NT2/D1 (cell line): ENCODE results near the gene SCN4B.

Experiments
- DNase-seq: peaks from one replicate; pipeline ENCODE4 v3.0.0-alpha.2; 2011; ENCODE audit warnings: low read depth, low spot score
- H3K27me3 ChIP-seq: 2 replicates; pipeline ENCODE4 v1.6.0; 2011; ENCODE audit warnings: mild to moderate bottlenecking; ENCODE audit not compliant: insufficient read length, insufficient read depth
- H3K36me3 ChIP-seq: 2 replicates; pipeline ENCODE4 v1.6.1; 2011; ENCODE audit warnings: mild to moderate bottlenecking, low read length, mixed read lengths; ENCODE audit not compliant: insufficient read depth, insufficient read length
- H3K4me1 ChIP-seq: 2 replicates; pipeline ENCODE4 v1.5.1; 2011; ENCODE audit not compliant: insufficient read depth, insufficient read length
- H3K4me3 ChIP-seq: 2 replicates; pipeline ENCODE4 v1.5.1; 2011; ENCODE audit warnings: low read depth; ENCODE audit not compliant: insufficient read length
- H3K9ac ChIP-seq: 2 replicates; pipeline ENCODE4 v1.6.0; 2011; ENCODE audit warnings: low read depth; ENCODE audit not compliant: insufficient read length
- H3K9me3 ChIP-seq: 2 replicates; pipeline ENCODE4 v1.5.1; 2011; ENCODE audit warnings: mild to moderate bottlenecking, low read length; ENCODE audit not compliant: insufficient read depth
- SUZ12 ChIP-seq: IDR thresholded peaks from 2 replicates; pipeline ENCODE4 v1.6.1; 2011; ENCODE audit not compliant: insufficient read length, insufficient read depth; ENCODE audit errors: extremely low read depth
- YY1 ChIP-seq: IDR thresholded peaks from 2 replicates; pipeline ENCODE4 v1.6.1; 2011; ENCODE audit not compliant: insufficient read length, insufficient read depth
- ZNF274 ChIP-seq: IDR thresholded peaks from 2 replicates; pipeline ENCODE4 v1.6.1; 2011; ENCODE audit warnings: mild to moderate bottlenecking, low read depth, low read length

The SCN4B gene

DNA sequence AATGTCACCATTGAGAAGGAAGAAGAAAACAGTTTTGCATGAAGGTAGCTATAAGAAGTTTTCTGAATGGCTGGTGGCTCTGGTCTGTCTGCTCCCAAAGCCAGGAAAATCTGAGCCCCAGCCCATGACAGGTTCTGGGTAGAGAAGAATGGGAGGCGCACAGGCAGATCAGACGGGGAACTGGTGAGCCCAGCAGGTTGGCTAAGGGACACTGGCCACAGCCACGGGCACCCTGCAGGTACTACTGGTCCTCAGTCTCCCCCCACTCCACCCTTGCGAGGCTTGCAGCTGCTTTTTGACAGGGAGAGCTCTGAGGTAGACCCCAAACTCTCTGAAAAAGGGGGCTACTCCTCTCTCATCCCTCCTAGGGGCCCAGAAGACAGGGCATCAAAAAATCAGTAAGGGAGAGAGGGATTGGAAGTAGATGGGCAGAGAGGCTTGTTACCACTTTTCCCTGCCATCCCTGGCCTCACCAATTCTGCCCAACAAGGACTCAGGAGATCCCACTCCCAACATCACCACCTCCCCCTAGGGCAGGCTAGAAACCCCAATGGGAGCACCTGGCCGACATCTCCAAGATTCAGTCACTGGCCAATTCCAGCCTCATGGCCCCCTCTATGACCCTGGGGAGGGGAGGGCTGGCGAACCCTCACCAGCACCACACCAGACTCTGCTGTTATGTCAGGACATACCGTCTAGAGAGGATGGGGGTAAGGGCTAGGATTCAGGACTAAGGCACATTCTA is 17.4 kb downstream of the SCN4B start:
- no peaks in the 10 kb centered on the region for H3K27me3 ChIP-seq
- no peaks in the 10 kb centered on the region for H3K36me3 ChIP-seq
- no peaks in the 10 kb centered on the region for H3K4me1 ChIP-seq
- H3K9ac ChIP-seq: no peak overlapping the region
- DNase-seq: no peak
- no peak overlapping the region for H3K4me3 ChIP-seq
- TF ChIP-seq YY1 (no peak), ZNF274 (no peak), SUZ12 (no peak)
- H3K9me3 ChIP-seq: no peaks in the 10 kb centered on the region

DNA sequence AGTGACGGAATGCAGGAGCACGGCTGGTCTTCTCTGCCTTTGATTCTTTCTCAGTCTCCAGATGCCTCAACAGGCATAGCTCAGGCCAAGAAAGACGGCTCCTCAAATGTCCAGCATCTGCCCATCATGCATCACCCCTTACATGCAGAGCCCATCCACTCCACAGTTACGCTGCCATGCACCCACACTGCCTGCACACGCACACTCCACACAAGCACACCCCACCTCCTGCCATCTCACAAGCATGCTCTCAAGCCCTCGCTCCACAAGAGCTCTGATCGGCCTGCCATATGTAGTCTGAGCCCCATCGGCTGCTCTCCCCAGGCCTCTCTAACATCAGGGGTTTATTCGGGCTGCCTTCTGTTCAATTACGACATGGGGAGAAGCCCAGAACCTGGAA is 18.8 kb downstream of the SCN4B start:
- no peaks in the 10 kb centered on the region for H3K27me3 ChIP-seq
- H3K9ac ChIP-seq: no peak overlapping the region
- no peaks in the 10 kb centered on the region for H3K36me3 ChIP-seq
- no peak for TF ChIP-seq SUZ12
- no peak for TF ChIP-seq YY1
- TF ChIP-seq ZNF274: no peak
- no peak for DNase-seq
- H3K4me1 ChIP-seq: peaks cover 2% of the 10 kb centered on the region
- H3K9me3 ChIP-seq: no peaks in the 10 kb centered on the region
- H3K4me3 ChIP-seq: no peak overlapping the region

DNA sequence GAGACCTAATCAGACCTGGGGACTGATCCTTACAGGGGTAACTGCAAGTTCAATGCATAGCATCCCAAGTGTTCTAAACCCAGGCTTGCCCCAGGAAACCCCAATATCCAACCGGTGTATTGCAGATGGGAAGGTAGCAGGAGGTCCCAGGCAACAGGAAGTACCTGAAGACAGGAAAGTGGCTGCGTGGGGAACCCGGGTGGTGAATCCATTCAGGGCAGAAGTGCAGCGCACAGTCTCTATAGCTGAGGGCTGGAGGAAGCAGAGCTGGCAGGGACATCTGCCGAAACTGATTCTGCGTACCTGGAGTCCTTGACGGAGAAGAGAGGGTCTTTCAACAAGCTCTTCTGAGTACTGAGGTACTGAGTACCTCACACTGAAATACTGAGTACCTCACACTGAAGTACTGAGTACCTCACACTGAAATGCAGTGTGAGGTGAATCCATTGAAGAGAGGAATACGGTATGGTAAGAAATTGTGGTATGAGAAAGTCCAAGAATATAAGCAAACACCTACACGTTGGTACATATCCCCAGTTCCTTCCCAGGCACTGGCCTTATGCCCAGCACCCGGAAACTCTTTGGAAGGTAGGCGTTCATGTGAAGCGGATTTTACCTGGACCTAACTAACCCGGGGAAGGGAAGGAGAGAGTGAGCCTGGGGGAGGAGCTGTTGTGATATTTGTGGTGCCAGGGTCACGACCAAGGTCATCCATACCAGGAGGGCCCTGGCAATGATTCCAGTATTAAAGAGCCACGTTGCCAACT is 20.1 kb downstream of the SCN4B start:
- H3K9me3 ChIP-seq: no peaks in the 10 kb centered on the region
- TF ChIP-seq ZNF274 (no peak), YY1 (no peak), SUZ12 (no peak)
- DNase-seq: no peak
- no peak overlapping the region for H3K9ac ChIP-seq
- no peaks in the 10 kb centered on the region for H3K36me3 ChIP-seq
- H3K4me3 ChIP-seq: no peak overlapping the region
- no peaks in the 10 kb centered on the region for H3K27me3 ChIP-seq
- peaks cover 2% of the 10 kb centered on the region for H3K4me1 ChIP-seq

DNA sequence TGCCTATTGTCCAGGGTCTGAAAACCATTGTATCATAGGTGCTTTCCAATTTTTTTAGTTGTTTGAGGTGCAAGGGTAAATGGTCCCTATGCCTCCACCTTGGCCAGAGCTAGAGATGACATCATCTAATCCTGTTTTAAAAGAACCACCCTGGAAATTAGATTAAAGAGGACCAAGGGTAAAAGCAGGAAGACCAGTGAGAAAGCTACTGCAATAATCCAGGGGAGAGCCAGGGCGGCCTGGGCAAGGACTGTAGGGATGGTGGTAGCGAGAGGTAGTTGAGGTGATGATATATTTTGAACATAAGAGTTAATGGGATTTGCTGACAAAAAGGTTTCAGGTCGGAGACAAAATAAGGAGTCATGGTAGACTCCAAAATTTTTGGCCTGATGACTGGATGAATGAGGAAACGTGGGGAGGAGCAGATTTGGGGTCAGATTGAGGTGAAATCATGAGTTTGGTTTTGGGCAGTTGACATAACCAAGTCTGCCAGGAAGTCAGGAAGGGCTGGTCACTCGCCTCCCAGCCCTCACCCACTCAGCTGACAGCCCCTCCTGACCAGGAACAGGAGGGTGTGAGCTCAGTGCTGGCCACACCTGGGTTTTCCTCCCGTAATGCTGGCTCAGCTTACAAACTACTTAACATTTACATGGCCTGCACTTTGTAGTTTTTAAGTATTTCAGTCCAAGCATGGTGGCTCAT is 23.0 kb downstream of the SCN4B start:
- Histone ChIP-seq H3K4me1 (peaks cover 2% of the 10 kb centered on the region), H3K4me3 (no peak overlapping the region), H3K36me3 (no peaks in the 10 kb centered on the region), H3K27me3 (no peaks in the 10 kb centered on the region), H3K9ac (no peak overlapping the region), H3K9me3 (no peaks in the 10 kb centered on the region)
- DNase-seq: no peak
- TF ChIP-seq SUZ12 (no peak), YY1 (no peak), ZNF274 (no peak)

DNA sequence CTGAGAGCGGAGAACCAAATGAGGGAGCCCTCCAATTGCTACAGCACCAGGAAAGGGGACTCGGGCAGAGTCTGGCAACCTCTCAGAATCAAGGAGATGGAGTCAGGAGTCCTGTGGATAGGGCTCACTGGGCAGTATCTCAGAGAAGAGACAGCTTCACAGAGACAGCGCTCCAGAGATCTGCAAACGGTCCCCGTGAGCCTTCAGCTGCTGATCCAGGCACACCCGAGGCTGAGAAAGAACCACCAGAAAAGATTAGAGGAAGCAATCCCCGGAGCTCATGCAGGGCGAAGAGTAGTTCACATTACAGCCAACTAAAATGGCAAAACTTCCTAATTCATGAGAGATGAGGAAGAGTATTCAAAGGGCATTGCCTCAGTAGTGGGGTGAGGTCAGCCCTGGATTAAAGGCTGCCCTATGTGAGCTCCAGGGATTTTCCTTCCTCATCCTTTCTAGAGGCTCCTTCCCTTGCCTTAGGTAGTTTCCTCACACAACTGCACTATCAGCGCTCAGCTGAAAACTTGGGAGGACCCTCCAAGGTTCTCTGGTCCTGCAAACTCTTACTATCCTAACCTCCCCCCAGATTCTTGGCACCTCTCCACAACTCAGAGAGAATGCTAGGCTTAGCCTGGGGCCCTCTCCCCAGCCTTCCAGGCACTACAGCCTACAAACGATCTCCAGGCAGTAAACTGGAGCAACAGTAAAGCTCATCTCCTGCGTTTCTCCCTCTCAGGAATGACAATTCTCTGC is 23.7 kb downstream of the SCN4B start:
- Histone ChIP-seq H3K9ac (no peak overlapping the region), H3K4me1 (peaks cover 2% of the 10 kb centered on the region), H3K9me3 (no peaks in the 10 kb centered on the region), H3K4me3 (no peak overlapping the region), H3K36me3 (no peaks in the 10 kb centered on the region), H3K27me3 (no peaks in the 10 kb centered on the region)
- no peak for TF ChIP-seq ZNF274
- no peak for TF ChIP-seq YY1
- TF ChIP-seq SUZ12: no peak
- DNase-seq: no peak

DNA sequence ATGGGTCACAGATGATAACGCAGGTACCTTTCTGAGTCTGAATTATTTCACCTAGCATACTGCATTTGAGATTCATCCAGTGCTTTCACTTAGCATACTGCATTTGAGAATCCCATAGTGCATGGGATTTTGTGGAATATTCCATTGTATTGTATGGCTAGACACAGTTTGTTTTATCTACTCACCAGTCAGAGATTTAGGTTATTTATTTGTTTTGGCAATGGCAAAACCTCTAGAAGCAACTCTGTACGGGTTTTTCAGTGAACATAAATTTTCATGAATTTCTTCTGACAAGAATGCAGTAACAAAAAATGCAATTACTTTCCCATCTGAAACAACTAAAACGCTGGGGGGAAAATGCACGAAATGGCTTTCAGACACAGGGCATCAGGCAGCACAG is 24.3 kb downstream of the SCN4B start:
- H3K27me3 ChIP-seq: no peaks in the 10 kb centered on the region
- H3K9me3 ChIP-seq: no peaks in the 10 kb centered on the region
- TF ChIP-seq ZNF274: no peak
- TF ChIP-seq YY1: no peak
- no peak for TF ChIP-seq SUZ12
- H3K9ac ChIP-seq: no peak overlapping the region
- H3K4me3 ChIP-seq: no peak overlapping the region
- no peaks in the 10 kb centered on the region for H3K36me3 ChIP-seq
- DNase-seq: no peak
- H3K4me1 ChIP-seq: peaks cover 2% of the 10 kb centered on the region
